ENCODE results near the gene SLC38A5. TPM values are rescaled to one million over a fixed set of nuclear protein-coding genes. Genes with fewer than 3 reads are reported as not detected.

SLC38A5 gene
- polyA plus RNA-seq, 1 of the 3 experiments (the other 2 are of a cell fraction) = 0.33 TPM

DNA sequence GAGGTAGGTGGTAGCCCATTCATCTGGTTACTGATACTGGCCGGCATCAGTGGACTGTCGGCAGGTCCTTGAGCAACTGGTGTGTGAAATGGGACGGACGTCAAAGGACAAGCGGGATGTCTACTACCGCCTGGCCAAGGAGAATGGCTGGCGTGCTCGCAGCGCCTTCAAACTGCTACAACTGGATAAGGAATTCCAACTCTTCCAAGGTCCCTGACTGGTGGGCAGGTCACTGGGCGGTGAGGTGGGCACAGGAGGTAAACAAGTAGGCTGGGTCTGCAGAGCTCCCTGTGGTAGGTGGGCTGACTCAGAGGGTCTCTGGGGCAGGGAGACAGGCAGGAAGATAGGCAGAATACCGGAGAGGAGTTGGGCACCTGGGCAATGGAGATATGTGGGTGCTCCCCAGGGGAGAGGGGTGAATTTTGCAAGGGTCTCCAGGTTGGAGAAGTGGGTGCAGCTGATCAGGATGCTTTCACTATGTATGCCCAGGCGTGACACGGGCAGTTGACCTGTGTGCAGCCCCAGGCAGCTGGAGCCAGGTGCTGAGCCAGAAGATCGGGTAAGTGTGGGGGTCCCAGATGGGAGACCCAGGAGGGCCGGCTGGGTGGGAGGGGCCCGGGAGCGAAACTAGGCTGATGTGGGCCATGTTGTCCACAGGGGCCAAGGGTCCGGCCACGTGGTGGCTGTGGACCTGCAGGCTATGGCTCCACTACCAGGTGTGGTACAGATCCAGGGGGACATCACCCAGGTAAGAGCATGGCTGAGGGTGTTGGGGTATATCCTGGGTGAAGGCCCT, 8.1 kb upstream of the SLC38A5 start:
- Histone ChIP-seq H3K36me3 (replicated peaks in 1 of 2; ENCODE audit: control insufficient read depth in 1 of 2, insufficient read depth in 2 of 2, low read length in 1 of 2) (no peaks in the 10 kb centered on the region), H3K79me2 (ENCODE audit: insufficient read depth) (peaks cover 32% of the 10 kb centered on the region), H3F3A (replicated peaks; ENCODE audit: insufficient read depth) (no peaks in the 10 kb centered on the region), H3K9me2 (no peaks in the 10 kb centered on the region), H4K20me1 (ENCODE audit: insufficient read depth) (peaks cover 3% of the 10 kb centered on the region; the same call in 1 of the 2 replicates), H3K9me3 (no peaks in the 10 kb centered on the region), H3K9ac (no peak overlapping the region), H3K27ac (ENCODE audit: low read depth in 2 of 2, low read length in 1 of 2) (no peak overlapping the region), H2AFZ (ENCODE audit: low read depth) (no peak overlapping the region), H3K4me3 (ENCODE audit: low read depth in 2 of 2, low read length in 1 of 2) (no peak overlapping the region), H3K27me3 (ENCODE audit: insufficient read depth) (no peaks in the 10 kb centered on the region; the same call in 1 of the 2 replicates), H3K4me2 (no peak overlapping the region), H3K4me1 (ENCODE audit: control insufficient read depth in 1 of 2, insufficient read depth in 2 of 2, low read depth in 1 of 2, low read length in 1 of 2) (peaks cover 0 to 4% of the 10 kb centered on the region in 2 experiments; a peak in 1 of 4 replicates)
- ChIA-PET POLR2A (no interaction called here), CTCF (no interaction called here)
- WGBS (ENCODE audit: low lambda C conversion rate) = 71% methylated on average over 15 of the region's 19 CpGs
- DNase-seq = no peak
- TF ChIP-seq GABPA (IDR thresholded peaks at IDR 0.05; ENCODE audit: low read depth) = no peak
- TF ChIP-seq SMC3 (IDR thresholded peaks at IDR 0.05; ENCODE audit: low read depth, low read length) = no peak
- no peak for TF ChIP-seq TEAD4 (IDR thresholded peaks at IDR 0.05; ENCODE audit: borderline replicate concordance, insufficient read depth)
- TF ChIP-seq, protein P1, sequence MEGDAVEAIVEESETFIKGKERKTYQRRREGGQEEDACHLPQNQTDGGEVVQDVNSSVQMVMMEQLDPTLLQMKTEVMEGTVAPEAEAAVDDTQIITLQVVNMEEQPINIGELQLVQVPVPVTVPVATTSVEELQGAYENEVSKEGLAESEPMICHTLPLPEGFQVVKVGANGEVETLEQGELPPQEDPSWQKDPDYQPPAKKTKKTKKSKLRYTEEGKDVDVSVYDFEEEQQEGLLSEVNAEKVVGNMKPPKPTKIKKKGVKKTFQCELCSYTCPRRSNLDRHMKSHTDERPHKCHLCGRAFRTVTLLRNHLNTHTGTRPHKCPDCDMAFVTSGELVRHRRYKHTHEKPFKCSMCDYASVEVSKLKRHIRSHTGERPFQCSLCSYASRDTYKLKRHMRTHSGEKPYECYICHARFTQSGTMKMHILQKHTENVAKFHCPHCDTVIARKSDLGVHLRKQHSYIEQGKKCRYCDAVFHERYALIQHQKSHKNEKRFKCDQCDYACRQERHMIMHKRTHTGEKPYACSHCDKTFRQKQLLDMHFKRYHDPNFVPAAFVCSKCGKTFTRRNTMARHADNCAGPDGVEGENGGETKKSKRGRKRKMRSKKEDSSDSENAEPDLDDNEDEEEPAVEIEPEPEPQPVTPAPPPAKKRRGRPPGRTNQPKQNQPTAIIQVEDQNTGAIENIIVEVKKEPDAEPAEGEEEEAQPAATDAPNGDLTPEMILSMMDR (IDR thresholded peaks at IDR 0.05) = no peak
- TF ChIP-seq FOSL2 (IDR thresholded peaks at IDR 0.05; ENCODE audit: borderline replicate concordance, low read depth) = no peak
- TF ChIP-seq CHD2 (IDR thresholded peaks at IDR 0.05; ENCODE audit: low read length, partially characterized antibody) = no peak
- no peak for TF ChIP-seq NFIC (IDR thresholded peaks at IDR 0.05; ENCODE audit: borderline replicate concordance)
- no peak for TF ChIP-seq RCOR1 (IDR thresholded peaks at IDR 0.05; ENCODE audit: low read length)
- TF ChIP-seq POLR2AphosphoS5 (IDR thresholded peaks at IDR 0.05; ENCODE audit: low read depth, low read length) = no peak
- no peak for TF ChIP-seq FOXJ3 (CRISPR knock-in tag; IDR thresholded peaks at IDR 0.05)
- no peak for TF ChIP-seq ELF1 (IDR thresholded peaks at IDR 0.05)
- TF ChIP-seq FOXM1 (IDR thresholded peaks at IDR 0.05; ENCODE audit: low read depth) = no peak
- TF ChIP-seq, protein P2, sequence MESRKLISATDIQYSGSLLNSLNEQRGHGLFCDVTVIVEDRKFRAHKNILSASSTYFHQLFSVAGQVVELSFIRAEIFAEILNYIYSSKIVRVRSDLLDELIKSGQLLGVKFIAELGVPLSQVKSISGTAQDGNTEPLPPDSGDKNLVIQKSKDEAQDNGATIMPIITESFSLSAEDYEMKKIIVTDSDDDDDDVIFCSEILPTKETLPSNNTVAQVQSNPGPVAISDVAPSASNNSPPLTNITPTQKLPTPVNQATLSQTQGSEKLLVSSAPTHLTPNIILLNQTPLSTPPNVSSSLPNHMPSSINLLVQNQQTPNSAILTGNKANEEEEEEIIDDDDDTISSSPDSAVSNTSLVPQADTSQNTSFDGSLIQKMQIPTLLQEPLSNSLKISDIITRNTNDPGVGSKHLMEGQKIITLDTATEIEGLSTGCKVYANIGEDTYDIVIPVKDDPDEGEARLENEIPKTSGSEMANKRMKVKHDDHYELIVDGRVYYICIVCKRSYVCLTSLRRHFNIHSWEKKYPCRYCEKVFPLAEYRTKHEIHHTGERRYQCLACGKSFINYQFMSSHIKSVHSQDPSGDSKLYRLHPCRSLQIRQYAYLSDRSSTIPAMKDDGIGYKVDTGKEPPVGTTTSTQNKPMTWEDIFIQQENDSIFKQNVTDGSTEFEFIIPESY (IDR thresholded peaks at IDR 0.05; ENCODE audit: borderline replicate concordance, low read depth) = no peak
- TF ChIP-seq MXI1 (IDR thresholded peaks at IDR 0.05; ENCODE audit: low read depth, low read length) = no peak
- no peak for TF ChIP-seq EZH2phosphoT487 (IDR thresholded peaks at IDR 0.05; ENCODE audit: borderline replicate concordance, low read depth)

Measured in SK-N-SH (cell line).